ENCODE measurements around the gene SMYD3. TPM values are rescaled to one million over a fixed set of nuclear protein-coding genes. Genes with fewer than 3 reads are reported as not detected.

SMYD3 gene
- total and polyA plus RNA-seq, 2 donors (not counting 1 experiment from before 2014, with no cell fraction given): 9.7 to 37.2 TPM

GRCh38 chr1:246078888-246079252 is 428.2 kb downstream of the SMYD3 start:
- no peak for DNase-seq
- POLR2A ChIA-PET: no interaction called here
- peaks cover 8% of the 10 kb centered on the region for H3K9me3 Mint-ChIP-seq (ENCODE audit: insufficient read depth)
- TF ChIP-seq EZH2 (IDR thresholded peaks at IDR 0.05; ENCODE audit: borderline replicate concordance, insufficient read depth, low read depth, low read length, poor library complexity, severe bottlenecking) (no peak), CTCF (IDR thresholded peaks at IDR 0.05) (no peak)
- Histone ChIP-seq H2AFZ (ENCODE audit: insufficient read depth, low read depth, low read length, poor library complexity, severe bottlenecking) (no peak overlapping the region), H3K4me2 (replicated peaks; ENCODE audit: low read depth, low read length, poor library complexity, severe bottlenecking) (no peak overlapping the region), H3K27ac (ENCODE audit: low read length in 2 of 2) (no peak overlapping the region), H3K36me3 (replicated peaks in 1 of 2; ENCODE audit: control extremely low read depth in 1 of 2, control insufficient read depth in 1 of 2, extremely low read depth in 1 of 2, insufficient read depth in 2 of 2, low read length in 1 of 2) (peaks cover 0 to 3% of the 10 kb centered on the region in 2 experiments), H3K9me3 (ENCODE audit: control extremely low read depth in 1 of 3, control insufficient read depth in 2 of 3, insufficient read depth in 1 of 3, low read length in 2 of 3) (peaks cover 0 to 11% (median 0%) of the 10 kb centered on the region in 3 donors), H3K27me3 (replicated peaks in 1 of 4; ENCODE audit: control extremely low read depth in 1 of 4, control insufficient read depth in 3 of 4, insufficient read depth in 4 of 4, low read length in 3 of 4) (no peaks in the 10 kb centered on the region), H3K4me1 (ENCODE audit: control insufficient read depth in 2 of 2, insufficient read depth in 2 of 2, low read length in 2 of 2) (no peaks in the 10 kb centered on the region), H4K20me1 (ENCODE audit: control insufficient read depth, insufficient read depth, low read length, poor library complexity, severe bottlenecking) (no peaks in the 10 kb centered on the region), H3K4me3 (ENCODE audit: control extremely low read depth in 1 of 5, extremely low read depth in 1 of 5, insufficient read depth in 1 of 5, low read depth in 2 of 5, low read length in 4 of 5) (no peak overlapping the region), H3K9ac (ENCODE audit: low read length) (no peak overlapping the region), H3K79me2 (ENCODE audit: control insufficient read depth, insufficient read depth, low read length) (no peaks in the 10 kb centered on the region)
- 100% methylated on average over 1 of the region's 1 CpG for WGBS (ENCODE audit: insufficient coverage)
- CTCF ChIA-PET: no interaction called here
- H3K4me3 Mint-ChIP-seq: no peak overlapping the region
- no peak for ATAC-seq (ENCODE audit: low read depth)
- no peaks in the 10 kb centered on the region for H3K4me1 Mint-ChIP-seq
- intact Hi-C loops (cut with micrococcal nuclease): no loop called here
- no peak overlapping the region for H3K27ac Mint-ChIP-seq
- H3K27me3 Mint-ChIP-seq: no peaks in the 10 kb centered on the region

- Histone ChIP-seq H3K4me3 (ENCODE audit: control extremely low read depth in 1 of 5, extremely low read depth in 1 of 5, insufficient read depth in 1 of 5, low read depth in 2 of 5, low read length in 4 of 5) (no peak overlapping the region), H3K4me1 (ENCODE audit: control insufficient read depth in 2 of 2, insufficient read depth in 2 of 2, low read length in 2 of 2) (no peaks in the 10 kb centered on the region), H3K9ac (ENCODE audit: low read length) (no peak overlapping the region), H4K20me1 (ENCODE audit: control insufficient read depth, insufficient read depth, low read length, poor library complexity, severe bottlenecking) (no peaks in the 10 kb centered on the region), H3K36me3 (replicated peaks in 1 of 2; ENCODE audit: control extremely low read depth in 1 of 2, control insufficient read depth in 1 of 2, extremely low read depth in 1 of 2, insufficient read depth in 2 of 2, low read length in 1 of 2) (peaks cover 0 to 3% of the 10 kb centered on the region in 2 experiments), H3K27ac (ENCODE audit: low read length in 2 of 2) (no peak overlapping the region), H3K9me3 (ENCODE audit: control extremely low read depth in 1 of 3, control insufficient read depth in 2 of 3, insufficient read depth in 1 of 3, low read length in 2 of 3) (peaks cover 0 to 9% (median 0%) of the 10 kb centered on the region in 3 donors), H3K27me3 (replicated peaks in 1 of 4; ENCODE audit: control extremely low read depth in 1 of 4, control insufficient read depth in 3 of 4, insufficient read depth in 4 of 4, low read length in 3 of 4) (no peaks in the 10 kb centered on the region), H2AFZ (ENCODE audit: insufficient read depth, low read depth, low read length, poor library complexity, severe bottlenecking) (no peak overlapping the region), H3K79me2 (ENCODE audit: control insufficient read depth, insufficient read depth, low read length) (no peaks in the 10 kb centered on the region), H3K4me2 (replicated peaks; ENCODE audit: low read depth, low read length, poor library complexity, severe bottlenecking) (no peak overlapping the region)
- Mint-ChIP-seq H3K4me1 (no peaks in the 10 kb centered on the region), H3K4me3 (no peak overlapping the region), H3K27me3 (no peaks in the 10 kb centered on the region), H3K27ac (no peak overlapping the region), H3K9me3 (ENCODE audit: insufficient read depth) (peaks cover 7% of the 10 kb centered on the region)
- no peak for TF ChIP-seq CTCF (IDR thresholded peaks at IDR 0.05)
- no peak for TF ChIP-seq EZH2 (IDR thresholded peaks at IDR 0.05; ENCODE audit: borderline replicate concordance, insufficient read depth, low read depth, low read length, poor library complexity, severe bottlenecking)
- ChIA-PET CTCF (no interaction called here), POLR2A (no interaction called here)
- no peak for ATAC-seq (ENCODE audit: low read depth)
- no peak for DNase-seq
- WGBS (ENCODE audit: insufficient coverage): no CpG with 5 or more reads among the region's 9 CpGs
- intact Hi-C loops (cut with micrococcal nuclease): no loop called here
Observed at GRCh38 chr1:246078126-246078887, 428.8 kb downstream of the SMYD3 start.
